NCI-H748 (cell line): Measurements from ENCODE around the gene TCEA3.

Experiments used
- DNase-seq: peaks from one replicate; lab custom pipeline; 2025; ENCODE audit not compliant: unreplicated experiment; lab: John Stamatoyannopoulos, UW

The TCEA3 gene

GRCh38 chr1:23422241-23422877 is 2.2 kb downstream of the TCEA3 start:
- peak; percentile 31 for DNase-seq

GRCh38 chr1:23421753-23422240 is 2.8 kb downstream of the TCEA3 start:
- DNase-seq = peak; percentile 15

- DNase-seq = no peak
These were observed 3.2 kb downstream of the TCEA3 start for GRCh38 chr1:23421343-23421742.

- DNase-seq = no peak
These were observed 3.8 kb downstream of the TCEA3 start for GRCh38 chr1:23420778-23421177.

- no peak for DNase-seq
These were observed 5.4 kb downstream of the TCEA3 start for GRCh38 chr1:23419180-23419579.

GRCh38 chr1:23417570-23417969 is 7.0 kb downstream of the TCEA3 start:
- DNase-seq = peak; percentile 51

GRCh38 chr1:23416964-23417363 is 7.6 kb downstream of the TCEA3 start:
- DNase-seq = no peak

- DNase-seq = no peak
These were observed 15.7 kb downstream of the TCEA3 start for GRCh38 chr1:23408797-23409290.

GRCh38 chr1:23407016-23407630 is 17.4 kb downstream of the TCEA3 start:
- no peak for DNase-seq

- no peak for DNase-seq
These were observed 18.6 kb downstream of the TCEA3 start for GRCh38 chr1:23405946-23406345.

GRCh38 chr1:23403735-23404486 is 20.6 kb downstream of the TCEA3 start:
- peak; percentile 92 for DNase-seq

- DNase-seq = no peak
These were observed 21.2 kb downstream of the TCEA3 start for GRCh38 chr1:23403355-23403734.

GRCh38 chr1:23403038-23403336 is 21.6 kb downstream of the TCEA3 start:
- no peak for DNase-seq

- DNase-seq = no peak
These were observed 22.1 kb downstream of the TCEA3 start for GRCh38 chr1:23402286-23403037.

GRCh38 chr1:23401313-23401712 is 23.2 kb downstream of the TCEA3 start:
- no peak for DNase-seq

GRCh38 chr1:23400324-23401114 is 24.0 kb downstream of the TCEA3 start:
- no peak for DNase-seq

GRCh38 chr1:23399229-23399628 is 25.3 kb downstream of the TCEA3 start:
- DNase-seq = no peak

- no peak for DNase-seq
These were observed 26.6 kb downstream of the TCEA3 start for GRCh38 chr1:23397908-23398307.

GRCh38 chr1:23396380-23396779 is 28.2 kb downstream of the TCEA3 start:
- no peak for DNase-seq

- DNase-seq = no peak
These were observed 28.7 kb downstream of the TCEA3 start for GRCh38 chr1:23395849-23396248.
